Right lobe of liver (tissue), 4 donors: ENCODE results near the gene KAT2A.
A peak's percentile ranks its signal among the peaks of the same experiment; 100 is the strongest.

ENCODE experiments used
- CTCF ChIP-seq, 4 donors: fragments of 200-600 bp in 3 of 4; fragments of 450-650 bp in 1 of 4; IDR thresholded peaks; one replicate each; pipeline versions ENCODE4 v1.5.1 to v1.8.0; 2016 to 2022; ENCODE audit warnings: antibody characterized with exemption in 4 of 4, mild to moderate bottlenecking in 2 of 4
- POLR2A ChIP-seq: fragments of 450-650 bp; IDR thresholded peaks from one replicate; pipeline ENCODE4 v1.6.1; 2017; ENCODE audit warnings: antibody characterized with exemption, mild to moderate bottlenecking
- donor health status: DM: no; HTN: no; CAD: no.
- donor health status: DM: no; HTN: no; CAD: no.
- donor health status: DM: no; HTN: yes; CAD: no.

GRCh38 chr17:42120770-42121769 is at the start of gene KAT2A:
- TF ChIP-seq CTCF (IDR thresholded peaks at IDR 0.05) (no peak), POLR2A (peak; percentile 28)
